Keratinocyte (primary cell): ENCODE results near the gene INTS14. TPM values are rescaled to one million over a fixed set of nuclear protein-coding genes. Genes with fewer than 3 reads are reported as not detected.

Experiments used
- DNase-seq: peaks from one replicate; pipeline ENCODE4 v3.0.0-alpha.2; 2011; ENCODE audit warnings: low read depth, missing footprints, low spot score
- FAIRE-seq: peaks from 2 replicates; lab custom pipeline; 2011; peaks lifted over from hg19 to GRCh38; lab: Jason Lieb, UNC
- H2AFZ ChIP-seq: 2 replicates; pipeline ENCODE4 v1.6.0; 2012; ENCODE audit warnings: low read length, control low read depth, inconsistent platforms; ENCODE audit not compliant: control insufficient read depth
- H3K27ac ChIP-seq: 2 replicates; pipeline ENCODE4 v1.5.1; 2011; ENCODE audit warnings: low read length; ENCODE audit not compliant: control insufficient read depth, insufficient read depth
- H3K27me3 ChIP-seq: 3 replicates; pipeline ENCODE4 v1.6.0; 2011; ENCODE audit warnings: low read length; ENCODE audit not compliant: control insufficient read depth, insufficient read depth; ENCODE audit errors: extremely low read depth
- H3K36me3 ChIP-seq, 2 experiments: 2 replicates in 1 of 2; 3 replicates in 1 of 2; pipeline ENCODE4 v1.5.1; 2011; ENCODE audit warnings: low read length in 2 of 2, mild to moderate bottlenecking in 1 of 2; ENCODE audit not compliant: control insufficient read depth in 2 of 2, insufficient read depth in 2 of 2; ENCODE audit errors: extremely low read depth in 1 of 2
- H3K4me1 ChIP-seq: 3 replicates; pipeline ENCODE4 v1.5.1; 2011; ENCODE audit warnings: low read length; ENCODE audit not compliant: control insufficient read depth, insufficient read depth; ENCODE audit errors: extremely low read depth
- H3K4me2 ChIP-seq: 3 replicates; pipeline ENCODE4 v1.6.0; 2011; ENCODE audit warnings: low read depth, low read length; ENCODE audit not compliant: control insufficient read depth, insufficient read depth; ENCODE audit errors: extremely low read depth
- H3K4me3 ChIP-seq, 3 experiments: fragments of 200-600 bp in 1 of 3; sonication (generic) in 1 of 3; 2 replicates in 2 of 3; 3 replicates in 1 of 3; pipeline ENCODE4 v1.5.1; 2011 to 2016; ENCODE audit warnings: low read length in 3 of 3, mild to moderate bottlenecking in 3 of 3, control low read depth in 2 of 3, inconsistent platforms in 1 of 3, low read depth in 1 of 3, mixed read lengths in 1 of 3, mixed run types in 1 of 3, moderate library complexity in 1 of 3; ENCODE audit not compliant: control insufficient read depth in 2 of 3, insufficient read depth in 2 of 3; ENCODE audit errors: extremely low read depth in 1 of 3
- H3K79me2 ChIP-seq: 2 replicates; pipeline ENCODE4 v1.6.0; 2012; ENCODE audit warnings: low read length; ENCODE audit not compliant: control insufficient read depth, insufficient read depth
- H3K9ac ChIP-seq: 3 replicates; pipeline ENCODE4 v1.6.0; 2011; ENCODE audit warnings: low read length; ENCODE audit not compliant: control insufficient read depth, insufficient read depth; ENCODE audit errors: extremely low read depth
- H3K9me1 ChIP-seq: 3 replicates; pipeline ENCODE4 v1.6.0; 2011; ENCODE audit warnings: low read length; ENCODE audit not compliant: control insufficient read depth, insufficient read depth; ENCODE audit errors: extremely low read depth
- H3K9me3 ChIP-seq: 2 replicates; pipeline ENCODE4 v1.5.1; 2012; ENCODE audit warnings: low read depth, low read length; ENCODE audit not compliant: control insufficient read depth
- H4K20me1 ChIP-seq: 3 replicates; pipeline ENCODE4 v1.6.0; 2011; ENCODE audit warnings: low read length; ENCODE audit not compliant: control insufficient read depth, insufficient read depth; ENCODE audit errors: extremely low read depth
- EZH2 ChIP-seq: IDR thresholded peaks from one replicate; pipeline ENCODE4 v1.6.1; 2012; ENCODE audit warnings: inconsistent platforms, mild to moderate bottlenecking, low read length, moderate library complexity
- dilution Hi-C: fragments of 300-500 bp; cut with MboI; formaldehyde crosslinking; loops from one replicate; pipeline ENCODE4 v1.7.0; 2020; ENCODE audit warnings: low sequenced_read_pairs; ENCODE audit not compliant: extremely low pct_ligation_motif_present
- polyA plus RNA-seq, 5 experiments: library from polyadenylated mRNA; depleted of rRNA in 3 of 5; stranded (reverse) in 3 of 5; stranded (forward) in 1 of 5; unstranded in 1 of 5; fragments of >200 nt; gene quantifications; 1 replicate in 1 of 5; 2 replicates in 3 of 5; 3 replicates in 1 of 5; pipeline versions ENCODE4 v1.2.1 to v1.2.3, GENCODE V29; 2011 to 2012; ENCODE audit warnings: missing spikeins in 2 of 5, low read depth in 1 of 5, low replicate concordance in 1 of 5
- TF ChIP-seq, protein P1 (sequence below), 3 experiments: IDR thresholded peaks in 1 of 3; conservative IDR thresholded peaks in 1 of 3; optimal IDR thresholded peaks in 1 of 3; 2 replicates in 2 of 3; 3 replicates in 1 of 3; pipeline versions ENCODE3 to v1.5.1; 2011; ENCODE audit warnings: low read length in 3 of 3, mild to moderate bottlenecking in 3 of 3, moderate library complexity in 2 of 3, control low read depth in 1 of 3, inconsistent platforms in 1 of 3; ENCODE audit not compliant: insufficient read depth in 2 of 3; ENCODE audit errors: extremely low read depth in 1 of 3

The INTS14 gene
- polyA plus RNA-seq, 1 donor (not counting 4 experiments of a cell fraction or from before 2014, with no cell fraction given) = 51.0 TPM

- Histone ChIP-seq H3K27me3 (no peaks in the 10 kb centered on the region), H3K27ac (no peak overlapping the region), H3K4me3 (no peak overlapping the region), H3K9me3 (no peaks in the 10 kb centered on the region), H4K20me1 (no peaks in the 10 kb centered on the region), H3K9me1 (no peaks in the 10 kb centered on the region), H3K36me3 (peaks cover 2 to 11% of the 10 kb centered on the region in 2 experiments), H2AFZ (no peak overlapping the region), H3K4me1 (peaks cover 14% of the 10 kb centered on the region), H3K79me2 (peaks cover 12% of the 10 kb centered on the region), H3K4me2 (no peak overlapping the region), H3K9ac (no peak overlapping the region)
- no peak for DNase-seq
- TF ChIP-seq EZH2 = no peak
- TF ChIP-seq, protein P1, sequence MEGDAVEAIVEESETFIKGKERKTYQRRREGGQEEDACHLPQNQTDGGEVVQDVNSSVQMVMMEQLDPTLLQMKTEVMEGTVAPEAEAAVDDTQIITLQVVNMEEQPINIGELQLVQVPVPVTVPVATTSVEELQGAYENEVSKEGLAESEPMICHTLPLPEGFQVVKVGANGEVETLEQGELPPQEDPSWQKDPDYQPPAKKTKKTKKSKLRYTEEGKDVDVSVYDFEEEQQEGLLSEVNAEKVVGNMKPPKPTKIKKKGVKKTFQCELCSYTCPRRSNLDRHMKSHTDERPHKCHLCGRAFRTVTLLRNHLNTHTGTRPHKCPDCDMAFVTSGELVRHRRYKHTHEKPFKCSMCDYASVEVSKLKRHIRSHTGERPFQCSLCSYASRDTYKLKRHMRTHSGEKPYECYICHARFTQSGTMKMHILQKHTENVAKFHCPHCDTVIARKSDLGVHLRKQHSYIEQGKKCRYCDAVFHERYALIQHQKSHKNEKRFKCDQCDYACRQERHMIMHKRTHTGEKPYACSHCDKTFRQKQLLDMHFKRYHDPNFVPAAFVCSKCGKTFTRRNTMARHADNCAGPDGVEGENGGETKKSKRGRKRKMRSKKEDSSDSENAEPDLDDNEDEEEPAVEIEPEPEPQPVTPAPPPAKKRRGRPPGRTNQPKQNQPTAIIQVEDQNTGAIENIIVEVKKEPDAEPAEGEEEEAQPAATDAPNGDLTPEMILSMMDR (optimal IDR thresholded peaks at IDR 0.05 in 1 of 3, IDR thresholded peaks at IDR 0.05 in 1 of 3, conservative IDR thresholded peaks at IDR 0.05 in 1 of 3; ENCODE audit: extremely low read depth in 1 of 3, insufficient read depth in 2 of 3, low read length in 3 of 3) = no peak
- FAIRE-seq = no peak
- dilution Hi-C loops = no loop called here
Measured at GRCh38 chr15:65603134-65603533, 7.8 kb downstream of the INTS14 start.

- H3K79me2 ChIP-seq = no peaks in the 10 kb centered on the region
- dilution Hi-C loops = no loop called here
- H3K27me3 ChIP-seq = no peaks in the 10 kb centered on the region
- FAIRE-seq (no peak), DNase-seq (no peak)
- H3K4me1 ChIP-seq = peaks cover 14% of the 10 kb centered on the region
- no peak overlapping the region for H3K9ac ChIP-seq
- no peaks in the 10 kb centered on the region for H3K9me1 ChIP-seq
- no peak overlapping the region for H3K27ac ChIP-seq
- no peak overlapping the region for H3K4me2 ChIP-seq
- H3K4me3 ChIP-seq = no peak overlapping the region
- TF ChIP-seq EZH2 = no peak
- TF ChIP-seq, protein P1 (optimal IDR thresholded peaks at IDR 0.05 in 1 of 3, IDR thresholded peaks at IDR 0.05 in 1 of 3, conservative IDR thresholded peaks at IDR 0.05 in 1 of 3; ENCODE audit: extremely low read depth in 1 of 3, insufficient read depth in 2 of 3, low read length in 3 of 3) = no peak
- H4K20me1 ChIP-seq = no peaks in the 10 kb centered on the region
- peaks cover 10 to 25% of the 10 kb centered on the region in 2 experiments for H3K36me3 ChIP-seq
- no peaks in the 10 kb centered on the region for H3K9me3 ChIP-seq
- no peak overlapping the region for H2AFZ ChIP-seq
Measured at GRCh38 chr15:65599677-65600076, 11.3 kb downstream of the INTS14 start.
